Body of pancreas (tissue), 4 donors: Measurements from ENCODE around the gene CREB5.

Experiments
- POLR2A ChIP-seq, 3 donors: fragments of 450-650 bp; IDR thresholded peaks; one replicate each; pipeline ENCODE4 v1.6.1; 2016; ENCODE audit warnings: antibody characterized with exemption in 3 of 3, mild to moderate bottlenecking in 2 of 3
- TF ChIP-seq, protein P1 (sequence below), 7 experiments: fragments of 450-650 bp in 4 of 7; fragments of 200-600 bp in 3 of 7; sonication (generic) in 3 of 7; IDR thresholded peaks; one replicate each; pipeline ENCODE4 v1.5.1; 2016 to 2019; ENCODE audit warnings: antibody characterized with exemption in 7 of 7

GRCh38 chr7:28640001-28640400, 227.7 kb downstream of the CREB5 start:
- TF ChIP-seq, protein P1, sequence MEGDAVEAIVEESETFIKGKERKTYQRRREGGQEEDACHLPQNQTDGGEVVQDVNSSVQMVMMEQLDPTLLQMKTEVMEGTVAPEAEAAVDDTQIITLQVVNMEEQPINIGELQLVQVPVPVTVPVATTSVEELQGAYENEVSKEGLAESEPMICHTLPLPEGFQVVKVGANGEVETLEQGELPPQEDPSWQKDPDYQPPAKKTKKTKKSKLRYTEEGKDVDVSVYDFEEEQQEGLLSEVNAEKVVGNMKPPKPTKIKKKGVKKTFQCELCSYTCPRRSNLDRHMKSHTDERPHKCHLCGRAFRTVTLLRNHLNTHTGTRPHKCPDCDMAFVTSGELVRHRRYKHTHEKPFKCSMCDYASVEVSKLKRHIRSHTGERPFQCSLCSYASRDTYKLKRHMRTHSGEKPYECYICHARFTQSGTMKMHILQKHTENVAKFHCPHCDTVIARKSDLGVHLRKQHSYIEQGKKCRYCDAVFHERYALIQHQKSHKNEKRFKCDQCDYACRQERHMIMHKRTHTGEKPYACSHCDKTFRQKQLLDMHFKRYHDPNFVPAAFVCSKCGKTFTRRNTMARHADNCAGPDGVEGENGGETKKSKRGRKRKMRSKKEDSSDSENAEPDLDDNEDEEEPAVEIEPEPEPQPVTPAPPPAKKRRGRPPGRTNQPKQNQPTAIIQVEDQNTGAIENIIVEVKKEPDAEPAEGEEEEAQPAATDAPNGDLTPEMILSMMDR (IDR thresholded peaks at IDR 0.05): no peak
- no peak for TF ChIP-seq POLR2A (IDR thresholded peaks at IDR 0.05)
